ENCODE results near the gene MCM3AP. TPM values are rescaled to one million over a fixed set of nuclear protein-coding genes. Genes with fewer than 3 reads are reported as not detected.

The MCM3AP gene
- total RNA-seq, 2 experiments from 2014 or later, result 109 to 166 TPM

GRCh38 chr21:46211376-46211775 lies 74.0 kb downstream of the MCM3AP start:
- peaks cover 3% of the 10 kb centered on the region for H3K4me1 ChIP-seq (ENCODE audit: insufficient read depth, low read length, poor library complexity, severe bottlenecking)
- POLR2A ChIA-PET, result no interaction called here
- H3K79me2 ChIP-seq (ENCODE audit: insufficient read depth, low read depth, low read length), result no peaks in the 10 kb centered on the region
- CTCF ChIA-PET (ENCODE audit: unreplicated experiment), result no interaction called here
- no peak overlapping the region for H3K4me2 ChIP-seq (ENCODE audit: low read length)
- H3K9me3 ChIP-seq (ENCODE audit: low read length), result no peaks in the 10 kb centered on the region
- no TSS peak for BruUV-seq (replicated peaks)
- H4K20me1 ChIP-seq (ENCODE audit: insufficient read depth, low read length), result no peaks in the 10 kb centered on the region
- no peak overlapping the region for H3K4me3 ChIP-seq (ENCODE audit: low read depth, low read length, poor library complexity, severe bottlenecking)
- no peak overlapping the region for H3K27ac ChIP-seq (ENCODE audit: low read depth, low read length, poor library complexity, severe bottlenecking)
- DNase-seq (ENCODE audit: low spot score), result no peak
- TF ChIP-seq CTCF (conservative IDR thresholded peaks at IDR 0.05; ENCODE audit: low read length) (no peak), EZH2phosphoT487 (IDR thresholded peaks at IDR 0.05; ENCODE audit: borderline replicate concordance, low read depth, low read length) (no peak)
- peaks cover 17% of the 10 kb centered on the region; the same call in 1 of the 2 replicates for H3K36me3 ChIP-seq (ENCODE audit: insufficient read depth, low read length)
- intact Hi-C loops (cut with micrococcal nuclease; ENCODE audit: unreplicated experiment), result no loop called here
- H2AFZ ChIP-seq (ENCODE audit: low read length), result no peak overlapping the region
- H3K9me2 ChIP-seq (ENCODE audit: insufficient read depth, low read length), result no peaks in the 10 kb centered on the region

DNA sequence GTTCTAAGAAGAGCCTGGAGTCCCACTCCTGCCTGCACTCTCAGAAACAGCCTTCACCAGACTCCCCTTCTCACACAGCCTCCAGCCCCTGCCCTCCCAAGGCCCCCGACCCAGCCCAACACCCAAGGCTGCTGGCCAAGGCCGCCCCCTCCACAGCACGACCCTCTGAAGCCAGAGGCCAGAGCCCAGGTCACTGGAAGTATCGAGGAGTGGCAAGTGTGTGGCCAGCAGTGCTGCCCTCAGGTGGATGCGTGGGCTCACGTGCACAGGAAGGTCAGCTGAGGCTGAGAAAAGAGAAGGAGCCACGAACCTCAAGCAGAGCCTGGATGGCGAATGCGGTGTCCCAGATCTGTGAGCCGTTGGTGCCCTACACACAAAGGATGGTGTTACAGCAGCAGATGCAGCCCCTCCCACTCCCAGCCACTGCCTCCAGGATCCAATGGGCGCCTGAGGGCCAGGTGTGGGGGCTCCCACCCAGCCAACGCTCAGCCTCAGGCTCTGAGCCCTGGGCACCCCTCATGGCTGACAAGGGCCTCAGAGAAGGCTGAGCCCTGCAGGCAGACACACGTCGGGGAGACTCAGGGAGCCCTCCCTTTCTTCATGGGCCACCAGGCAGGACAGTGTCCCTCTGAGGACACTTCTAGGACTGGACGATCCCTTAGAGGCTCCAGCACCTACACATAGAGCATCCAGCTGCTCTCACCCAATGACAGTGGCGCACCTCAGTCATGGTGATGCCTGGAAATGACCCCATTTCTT lies 74.9 kb downstream of the MCM3AP start:
- Histone ChIP-seq H3K36me3 (ENCODE audit: insufficient read depth, low read length) (peaks cover 15% of the 10 kb centered on the region; the same call in 1 of the 2 replicates), H3K4me3 (ENCODE audit: low read depth, low read length, poor library complexity, severe bottlenecking) (no peak overlapping the region), H2AFZ (ENCODE audit: low read length) (no peak overlapping the region), H4K20me1 (ENCODE audit: insufficient read depth, low read length) (no peaks in the 10 kb centered on the region), H3K9me2 (ENCODE audit: insufficient read depth, low read length) (no peaks in the 10 kb centered on the region), H3K4me1 (ENCODE audit: insufficient read depth, low read length, poor library complexity, severe bottlenecking) (peaks cover 3% of the 10 kb centered on the region), H3K79me2 (ENCODE audit: insufficient read depth, low read depth, low read length) (no peaks in the 10 kb centered on the region), H3K9me3 (ENCODE audit: low read length) (no peaks in the 10 kb centered on the region), H3K4me2 (ENCODE audit: low read length) (no peak overlapping the region), H3K27ac (ENCODE audit: low read depth, low read length, poor library complexity, severe bottlenecking) (no peak overlapping the region)
- intact Hi-C loops (cut with micrococcal nuclease; ENCODE audit: unreplicated experiment), result no loop called here
- BruUV-seq (replicated peaks), result no TSS peak
- POLR2A ChIA-PET, result interaction anchor here (0.7 kb wide), 1 partner anchor 1196 kb away, joined by 3 read pairs; no protein-coding TSS in a partner anchor
- TF ChIP-seq EZH2phosphoT487 (IDR thresholded peaks at IDR 0.05; ENCODE audit: borderline replicate concordance, low read depth, low read length) (no peak), CTCF (conservative IDR thresholded peaks at IDR 0.05; ENCODE audit: low read length) (no peak)
- CTCF ChIA-PET (ENCODE audit: unreplicated experiment), result no interaction called here
- no peak for DNase-seq (ENCODE audit: low spot score)

Data from OCI-LY7 (cell line).